SK-N-SH (cell line): ENCODE data around the gene F5. TPM values are rescaled to one million over a fixed set of nuclear protein-coding genes. Genes with fewer than 3 reads are reported as not detected.

Experiments used
- CTCF ChIA-PET: fragments of 300-600, 350-600 bp; formaldehyde crosslinking; extraction: SDS; loops from one replicate; lab custom pipeline; 2021; lab: Yijun Ruan, JAX
- POLR2A ChIA-PET: fragments of 350-600 bp; sonication (Branson Sonifier 250); formaldehyde crosslinking; extraction: SDS; loops from one replicate; lab custom pipeline; 2020; ENCODE audit warnings: antibody characterized with exemption, inconsistent platforms; lab: Yijun Ruan, JAX
- DNase-seq: peaks from one replicate; pipeline ENCODE4 v3.0.0; 2012
- H2AFZ ChIP-seq: fragments of 200-600 bp; sonication (generic); 2 replicates; pipeline ENCODE4 v1.8.1; 2016; ENCODE audit warnings: antibody characterized with exemption, mild to moderate bottlenecking, low read depth
- H3F3A ChIP-seq: fragments of 200-600 bp; sonication (generic); replicated peaks from 2 replicates; pipeline ENCODE3; 2016; ENCODE audit warnings: antibody characterized with exemption, mild to moderate bottlenecking; ENCODE audit not compliant: insufficient read depth
- H3K27ac ChIP-seq, 2 experiments: fragments of 200-500 bp in 1 of 2; fragments of 200-600 bp in 1 of 2; sonication (Bioruptor generic) in 1 of 2; sonication (generic), shearing (Covaris generic) in 1 of 2; 2 replicates each; pipeline versions ENCODE4 v1.5.1 to v1.6.1; 2014 to 2016; ENCODE audit warnings: low read depth in 2 of 2, inconsistent platforms in 1 of 2, low read length in 1 of 2, mild to moderate bottlenecking in 1 of 2, mixed read lengths in 1 of 2
- H3K27me3 ChIP-seq: fragments of 200-600 bp; sonication (generic), shearing (Covaris generic); 2 replicates; pipeline ENCODE4 v1.6.1; 2016; ENCODE audit warnings: mixed run types; ENCODE audit not compliant: insufficient read depth
- H3K36me3 ChIP-seq, 2 experiments: fragments of 200-500 bp in 1 of 2; fragments of 200-600 bp in 1 of 2; sonication (Bioruptor generic) in 1 of 2; sonication (generic) in 1 of 2; replicated peaks in 1 of 2; 2 replicates each; pipeline versions ENCODE3 to v1.5.1; 2014 to 2016; ENCODE audit warnings: low read length in 1 of 2, mild to moderate bottlenecking in 1 of 2; ENCODE audit not compliant: insufficient read depth in 2 of 2, control insufficient read depth in 1 of 2
- H3K4me1 ChIP-seq, 2 experiments: fragments of 200-500 bp in 1 of 2; fragments of 200-600 bp in 1 of 2; sonication (Bioruptor generic) in 1 of 2; sonication (generic), shearing (Covaris generic) in 1 of 2; 2 replicates each; pipeline versions ENCODE4 v1.5.1 to v1.6.1; 2014 to 2016; ENCODE audit warnings: low read depth in 1 of 2, low read length in 1 of 2, mixed run types in 1 of 2; ENCODE audit not compliant: insufficient read depth in 2 of 2, control insufficient read depth in 1 of 2
- H3K4me2 ChIP-seq: fragments of 200-600 bp; sonication (generic), shearing (Covaris generic); 2 replicates; pipeline ENCODE4 v1.6.1; 2017; ENCODE audit warnings: mixed run types
- H3K4me3 ChIP-seq, 2 experiments: fragments of 200-500 bp in 1 of 2; fragments of 200-600 bp in 1 of 2; sonication (Bioruptor generic) in 1 of 2; sonication (generic), shearing (Covaris generic) in 1 of 2; 2 replicates each; pipeline versions ENCODE4 v1.5.1 to v1.8.1; 2014 to 2016; ENCODE audit warnings: low read depth in 2 of 2, inconsistent platforms in 1 of 2, low read length in 1 of 2, mild to moderate bottlenecking in 1 of 2, mixed read lengths in 1 of 2, moderate library complexity in 1 of 2
- H3K79me2 ChIP-seq: fragments of 200-600 bp; sonication (generic); 2 replicates; pipeline ENCODE4 v1.8.1; 2017; ENCODE audit warnings: mild to moderate bottlenecking; ENCODE audit not compliant: insufficient read depth
- H3K9ac ChIP-seq: fragments of 200-600 bp; sonication (generic); 2 replicates; pipeline ENCODE4 v1.6.1; 2017; ENCODE audit warnings: mixed run types
- H3K9me2 ChIP-seq: fragments of 200-600 bp; sonication (generic); 2 replicates; pipeline ENCODE4 v1.6.1; 2017; ENCODE audit warnings: mixed run types
- H3K9me3 ChIP-seq: fragments of 200-600 bp; sonication (generic); 2 replicates; pipeline ENCODE4 v1.6.1; 2017; ENCODE audit warnings: mixed run types, mild to moderate bottlenecking, moderate library complexity
- H4K20me1 ChIP-seq: fragments of 200-600 bp; sonication (generic); 2 replicates; pipeline ENCODE4 v1.6.1; 2017; ENCODE audit warnings: mild to moderate bottlenecking, mixed run types; ENCODE audit not compliant: insufficient read depth
- ELF1 ChIP-seq: IDR thresholded peaks from 2 replicates; pipeline ENCODE4 v1.4.0; 2012
- FOXJ3 ChIP-seq: sonication (generic); formaldehyde crosslinking; IDR thresholded peaks from 2 replicates; pipeline ENCODE4 v1.5.1; 2020; ENCODE audit warnings: mild to moderate bottlenecking, missing genetic modification reagents
- GABPA ChIP-seq: IDR thresholded peaks from 2 replicates; pipeline ENCODE4 v1.4.0; 2012; ENCODE audit warnings: low read depth, mild to moderate bottlenecking
- MXI1 ChIP-seq: IDR thresholded peaks from 2 replicates; pipeline ENCODE4 v1.6.1; 2012; ENCODE audit warnings: mild to moderate bottlenecking, low read depth, low read length, improper control_type of control experiment
- PBX3 ChIP-seq: IDR thresholded peaks from 2 replicates; pipeline ENCODE4; 2012
- POLR2AphosphoS5 ChIP-seq: IDR thresholded peaks from 2 replicates; pipeline ENCODE4 v1.6.1; 2012; ENCODE audit warnings: low read depth, low read length
- RCOR1 ChIP-seq: fragments of 150-350 bp; IDR thresholded peaks from 2 replicates; pipeline ENCODE4 v1.6.1; 2017; ENCODE audit warnings: antibody characterized with exemption, low read length
- REST ChIP-seq: IDR thresholded peaks from 2 replicates; pipeline ENCODE4 v1.6.1; 2012; ENCODE audit warnings: mild to moderate bottlenecking, low read depth, low read length, moderate library complexity
- SIN3A ChIP-seq: IDR thresholded peaks from 2 replicates; pipeline ENCODE4 v1.6.1; 2012; ENCODE audit warnings: low read depth, mild to moderate bottlenecking, low read length, moderate library complexity, borderline replicate concordance
- TCF12 ChIP-seq: IDR thresholded peaks from 2 replicates; pipeline ENCODE4 v1.4.0; 2012
- USF1 ChIP-seq: IDR thresholded peaks from 2 replicates; pipeline ENCODE4 v1.4.0; 2012; ENCODE audit warnings: low read depth, borderline replicate concordance
- YY1 ChIP-seq: IDR thresholded peaks from 2 replicates; pipeline ENCODE4 v1.4.0; 2012; ENCODE audit warnings: low read depth, mild to moderate bottlenecking
- ZBTB33 ChIP-seq: IDR thresholded peaks from 2 replicates; pipeline ENCODE4 v1.4.0; 2012; ENCODE audit warnings: low read depth, borderline replicate concordance
- WGBS: methylation state at CpG from one replicate; pipeline ENCODE4 v1.1.6; 2017; ENCODE audit warnings: low lambda C conversion rate; 5-methylcytosine and 5-hydroxymethylcytosine counted together
- polyA plus RNA-seq, 3 experiments: library from polyadenylated mRNA; depleted of rRNA; stranded (reverse); fragments of >200 nt; gene quantifications; 2 replicates each; pipeline ENCODE4 v1.2.3, GENCODE V29; 2012
- TF ChIP-seq, protein P1 (sequence below): fragments of 200-600 bp; sonication (generic); IDR thresholded peaks from 2 replicates; pipeline ENCODE4 v1.6.1; 2017; ENCODE audit warnings: antibody characterized with exemption, mild to moderate bottlenecking, moderate library complexity

The F5 gene
- polyA plus RNA-seq, 1 of the 3 experiments (the other 2 are of a cell fraction): under 0.01 TPM

GRCh38 chr1:169570172-169570574, 16.1 kb downstream of the F5 start:
- Histone ChIP-seq H3K27me3 (peaks cover 4% of the 10 kb centered on the region; the same call in 1 of the 2 replicates), H3K27ac (no peak overlapping the region), H3K36me3 (no peaks in the 10 kb centered on the region), H4K20me1 (no peaks in the 10 kb centered on the region), H3K4me1 (no peaks in the 10 kb centered on the region; a peak in 1 of 4 replicates), H3K79me2 (no peaks in the 10 kb centered on the region), H3K9me2 (no peaks in the 10 kb centered on the region), H2AFZ (no peak overlapping the region), H3K4me3 (no peak overlapping the region), H3F3A (no peaks in the 10 kb centered on the region), H3K4me2 (no peak overlapping the region), H3K9me3 (no peaks in the 10 kb centered on the region), H3K9ac (no peak overlapping the region)
- TF ChIP-seq REST: no peak
- CTCF ChIA-PET: no interaction called here
- no peak for DNase-seq
- 0% methylated on average over 1 of the region's 1 CpG for WGBS
- POLR2A ChIA-PET: no interaction called here

- no peak overlapping the region for H3K4me3 ChIP-seq
- H3K79me2 ChIP-seq: no peaks in the 10 kb centered on the region
- no peaks in the 10 kb centered on the region for H3K9me2 ChIP-seq
- ChIA-PET CTCF (interaction anchor here (0.7 to 0.9 kb wide), 2 partner anchors 18 to 1592 kb away, joined by 3 read pairs; partner anchors contain the start of gene F5), POLR2A (no interaction called here)
- no peaks in the 10 kb centered on the region for H3K27me3 ChIP-seq
- no peaks in the 10 kb centered on the region for H3K36me3 ChIP-seq
- H3F3A ChIP-seq: no peaks in the 10 kb centered on the region
- H3K4me1 ChIP-seq: no peaks in the 10 kb centered on the region; a peak in 1 of 4 replicates
- H3K27ac ChIP-seq: no peak overlapping the region
- no peak for DNase-seq
- no peak overlapping the region for H3K9ac ChIP-seq
- WGBS: 5% methylated on average over 1 of the region's 1 CpG
- no peak overlapping the region for H3K4me2 ChIP-seq
- H2AFZ ChIP-seq: no peak overlapping the region
- no peaks in the 10 kb centered on the region for H4K20me1 ChIP-seq
- H3K9me3 ChIP-seq: no peaks in the 10 kb centered on the region
- TF ChIP-seq, protein P1, sequence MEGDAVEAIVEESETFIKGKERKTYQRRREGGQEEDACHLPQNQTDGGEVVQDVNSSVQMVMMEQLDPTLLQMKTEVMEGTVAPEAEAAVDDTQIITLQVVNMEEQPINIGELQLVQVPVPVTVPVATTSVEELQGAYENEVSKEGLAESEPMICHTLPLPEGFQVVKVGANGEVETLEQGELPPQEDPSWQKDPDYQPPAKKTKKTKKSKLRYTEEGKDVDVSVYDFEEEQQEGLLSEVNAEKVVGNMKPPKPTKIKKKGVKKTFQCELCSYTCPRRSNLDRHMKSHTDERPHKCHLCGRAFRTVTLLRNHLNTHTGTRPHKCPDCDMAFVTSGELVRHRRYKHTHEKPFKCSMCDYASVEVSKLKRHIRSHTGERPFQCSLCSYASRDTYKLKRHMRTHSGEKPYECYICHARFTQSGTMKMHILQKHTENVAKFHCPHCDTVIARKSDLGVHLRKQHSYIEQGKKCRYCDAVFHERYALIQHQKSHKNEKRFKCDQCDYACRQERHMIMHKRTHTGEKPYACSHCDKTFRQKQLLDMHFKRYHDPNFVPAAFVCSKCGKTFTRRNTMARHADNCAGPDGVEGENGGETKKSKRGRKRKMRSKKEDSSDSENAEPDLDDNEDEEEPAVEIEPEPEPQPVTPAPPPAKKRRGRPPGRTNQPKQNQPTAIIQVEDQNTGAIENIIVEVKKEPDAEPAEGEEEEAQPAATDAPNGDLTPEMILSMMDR: no peak
- TF ChIP-seq USF1 (no peak), ZBTB33 (no peak), ELF1 (no peak), RCOR1 (no peak), REST (no peak), FOXJ3 (no peak), MXI1 (no peak), SIN3A (no peak), GABPA (no peak), YY1 (no peak), POLR2AphosphoS5 (no peak), TCF12 (no peak), PBX3 (no peak)
Observed at GRCh38 chr1:169568497-169568896, 17.8 kb downstream of the F5 start.
